H1 (cell line): Measurements from ENCODE around the gene SLC37A1.

Experiments used
- CTCF ChIP-seq, 3 experiments: IDR thresholded peaks; 1 replicate in 2 of 3; 2 replicates in 1 of 3; pipeline versions ENCODE4 v1.5.1 to v1.6.1; 2011; ENCODE audit warnings: low read length in 3 of 3, mild to moderate bottlenecking in 3 of 3, inconsistent platforms in 2 of 3, low read depth in 1 of 3, moderate library complexity in 1 of 3; ENCODE audit not compliant: insufficient read depth in 1 of 3; ENCODE audit errors: control extremely low read depth in 1 of 3
- POLR2A ChIP-seq, 2 experiments: IDR thresholded peaks; 1 replicate in 1 of 2; 2 replicates in 1 of 2; pipeline ENCODE4 v1.6.1; 2011; ENCODE audit warnings: low read depth in 2 of 2, low read length in 2 of 2, mild to moderate bottlenecking in 2 of 2; ENCODE audit errors: control extremely low read depth in 1 of 2
- POLR2AphosphoS5 ChIP-seq: IDR thresholded peaks from 2 replicates; pipeline ENCODE4 v1.6.1; 2011; ENCODE audit warnings: low read depth, low read length
- RAD21 ChIP-seq, 2 experiments: IDR thresholded peaks in 1 of 2; conservative IDR thresholded peaks in 1 of 2; 2 replicates each; pipeline ENCODE4 v1.6.1; 2011; ENCODE audit warnings: low read depth in 2 of 2, low read length in 2 of 2, improper control_type of control experiment in 1 of 2, inconsistent platforms in 1 of 2, mild to moderate bottlenecking in 1 of 2, moderate library complexity in 1 of 2
- ZNF274 ChIP-seq: IDR thresholded peaks from 2 replicates; pipeline ENCODE4 v1.7.0; 2012; ENCODE audit warnings: low read length, borderline replicate concordance; ENCODE audit errors: extremely low read depth
- TF ChIP-seq, protein P1 (sequence below): IDR thresholded peaks from 2 replicates; pipeline ENCODE4 v1.6.1; 2012; ENCODE audit warnings: low read length, inconsistent platforms

DNA sequence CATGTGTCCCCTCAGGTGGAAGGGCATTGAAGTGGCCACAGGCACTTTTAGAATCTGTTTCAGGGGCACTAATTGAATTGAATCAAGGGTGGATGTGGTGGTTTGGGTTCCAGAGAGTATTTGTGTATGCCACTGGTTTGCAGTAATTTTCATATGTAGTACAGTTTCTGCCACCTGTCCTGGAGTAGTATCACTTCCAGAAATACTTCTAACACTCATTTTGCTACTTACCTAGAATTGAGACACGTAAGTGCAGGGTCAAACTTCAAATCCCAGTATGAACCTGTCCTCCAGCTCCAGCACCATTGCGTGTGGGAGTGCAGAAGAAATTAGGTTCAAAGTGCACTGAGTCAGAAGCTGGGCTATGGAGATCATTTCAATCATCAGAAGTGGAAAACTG, 44.4 kb upstream of the SLC37A1 start:
- TF ChIP-seq POLR2A (IDR thresholded peaks at IDR 0.05; ENCODE audit: control extremely low read depth in 1 of 2, low read depth in 2 of 2, low read length in 2 of 2): no peak
- TF ChIP-seq ZNF274: no peak
- no peak for TF ChIP-seq RAD21 (IDR thresholded peaks at IDR 0.05 in 1 of 2, conservative IDR thresholded peaks at IDR 0.05 in 1 of 2; ENCODE audit: low read depth in 2 of 2, low read length in 2 of 2)
- no peak for TF ChIP-seq POLR2AphosphoS5
- no peak for TF ChIP-seq CTCF (IDR thresholded peaks at IDR 0.05; ENCODE audit: control extremely low read depth in 1 of 3, insufficient read depth in 1 of 3, low read depth in 1 of 3, low read length in 3 of 3)
- TF ChIP-seq, protein P1, sequence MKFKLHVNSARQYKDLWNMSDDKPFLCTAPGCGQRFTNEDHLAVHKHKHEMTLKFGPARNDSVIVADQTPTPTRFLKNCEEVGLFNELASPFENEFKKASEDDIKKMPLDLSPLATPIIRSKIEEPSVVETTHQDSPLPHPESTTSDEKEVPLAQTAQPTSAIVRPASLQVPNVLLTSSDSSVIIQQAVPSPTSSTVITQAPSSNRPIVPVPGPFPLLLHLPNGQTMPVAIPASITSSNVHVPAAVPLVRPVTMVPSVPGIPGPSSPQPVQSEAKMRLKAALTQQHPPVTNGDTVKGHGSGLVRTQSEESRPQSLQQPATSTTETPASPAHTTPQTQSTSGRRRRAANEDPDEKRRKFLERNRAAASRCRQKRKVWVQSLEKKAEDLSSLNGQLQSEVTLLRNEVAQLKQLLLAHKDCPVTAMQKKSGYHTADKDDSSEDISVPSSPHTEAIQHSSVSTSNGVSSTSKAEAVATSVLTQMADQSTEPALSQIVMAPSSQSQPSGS: no peak
